Stimulated activated CD4-positive, alpha-beta T cell treated with anti-CD3 and anti-CD28 coated beads, Interleukin-1b, Interleukin-23, amount 100 ng/mL, for 48 hours (primary cell): ENCODE results near the gene C1RL.
"Not testable (repeated sequence)": the region's sequence is repeated elsewhere in the genome, so short reads cannot be mapped to it uniquely, and the experiment has no call there.

Experiments used
- DNase-seq: peaks from one replicate; pipeline ENCODE4 v3.0.0-alpha.2; 2020

Gene C1RL

DNA sequence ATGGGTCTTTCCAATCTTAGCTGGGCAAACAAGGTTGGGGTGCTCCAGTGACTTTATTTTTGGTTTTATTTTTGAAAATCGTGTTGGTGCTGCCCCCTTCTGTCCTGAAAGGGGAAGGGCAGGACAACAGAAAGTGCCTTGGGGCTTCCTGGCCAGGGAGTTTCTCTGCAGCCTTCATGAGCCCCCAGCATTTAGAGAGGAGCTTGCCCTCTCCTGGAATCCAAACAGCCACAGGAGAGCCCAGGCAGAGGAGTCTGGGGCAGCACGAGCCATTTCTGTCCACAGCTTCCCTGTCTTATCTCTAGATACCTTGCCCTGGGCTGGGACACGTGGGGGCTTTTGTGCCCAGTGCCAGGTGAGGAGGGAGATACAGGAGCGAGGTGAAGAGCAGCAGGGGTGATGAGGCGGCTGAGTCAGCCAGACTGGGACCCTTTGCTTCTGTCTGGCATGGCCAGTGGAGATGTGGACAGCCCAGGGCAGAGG is 4.4 kb upstream of the C1RL start:
- DNase-seq, result no peak

DNA sequence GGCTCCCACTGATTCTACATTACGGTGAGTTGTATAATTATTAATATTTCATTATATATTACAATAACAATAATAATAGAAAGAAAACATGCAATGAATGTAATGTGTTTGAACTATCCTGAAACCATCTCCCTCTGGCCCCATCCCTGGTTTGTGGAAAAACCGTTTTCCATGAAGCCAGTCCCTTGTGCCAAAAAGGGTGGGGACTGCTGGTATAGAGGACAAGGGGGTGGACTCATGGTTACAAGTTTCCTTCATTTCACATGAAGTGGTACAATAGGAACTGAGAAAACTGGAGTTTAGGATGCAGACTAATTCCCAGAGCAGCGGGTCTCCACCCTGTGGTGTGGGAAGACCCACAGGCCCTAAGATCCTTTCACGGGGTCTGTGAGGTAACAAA is 3.0 kb upstream of the C1RL start:
- DNase-seq, result no peak

- no peak for DNase-seq
Observed at GRCh38 chr12:7110661-7111060, 1.6 kb upstream of the C1RL start.

DNA sequence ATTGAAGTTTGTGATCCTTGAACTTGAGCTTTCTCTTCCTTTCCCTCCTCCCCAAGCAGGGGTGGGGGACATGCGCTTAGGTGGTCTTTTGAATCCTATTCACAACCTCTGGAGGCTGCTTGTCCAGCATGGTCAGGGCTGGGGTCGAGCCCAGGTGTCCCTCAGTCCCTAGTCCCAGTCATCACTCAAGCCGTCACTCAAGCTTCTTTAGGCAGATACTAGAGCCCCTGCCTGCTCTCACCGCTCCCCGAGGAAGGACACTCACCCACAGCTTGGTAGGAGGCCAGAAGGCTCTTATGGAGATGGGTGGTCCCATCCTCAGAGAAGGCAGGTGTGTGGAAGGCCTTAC is 532 bp upstream of the C1RL start:
- DNase-seq, result no peak

GRCh38 chr12:7108003-7108795 is 815 bp downstream of the C1RL start:
- peak; percentile 84 for DNase-seq

DNA sequence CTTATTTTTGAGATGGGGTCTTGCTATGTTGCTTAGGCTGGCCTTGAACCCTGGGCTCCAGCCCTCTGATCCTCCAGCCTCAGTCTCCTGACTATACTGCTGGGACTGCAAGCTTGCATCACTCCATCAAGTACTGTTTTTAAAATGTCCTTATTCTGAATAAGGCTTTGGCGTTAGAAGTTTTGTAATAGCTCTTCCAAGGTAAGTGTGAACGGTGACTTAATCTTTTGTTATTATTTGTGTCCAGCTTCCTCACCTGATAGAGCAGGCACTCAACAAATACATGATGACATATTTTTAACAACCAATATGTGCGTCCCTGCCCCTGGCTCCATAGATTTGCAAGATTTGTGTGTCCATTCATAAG is 1.4 kb downstream of the C1RL start:
- DNase-seq, result no peak

GRCh38 chr12:7107181-7107580 is 1.8 kb downstream of the C1RL start:
- not testable (repeated sequence) for DNase-seq

DNA sequence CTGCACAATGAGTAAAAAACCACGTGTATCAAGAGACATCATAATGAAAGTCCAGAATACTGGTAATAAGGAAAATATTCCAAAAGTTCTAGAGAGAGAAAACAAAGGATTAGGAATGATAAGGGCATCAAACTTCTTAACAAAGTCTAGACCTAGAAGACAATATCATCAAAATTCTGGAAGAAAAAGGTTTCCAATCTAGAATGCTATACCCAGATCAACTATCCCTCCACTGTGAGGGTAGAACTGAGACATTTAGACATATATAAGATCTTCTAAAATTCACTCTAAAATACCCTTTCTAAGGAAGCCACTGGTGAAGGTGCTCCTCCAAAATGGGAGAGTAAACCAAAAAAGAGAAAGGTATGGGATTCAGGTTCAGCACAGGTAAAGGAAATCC is 2.9 kb downstream of the C1RL start:
- no peak for DNase-seq

DNA sequence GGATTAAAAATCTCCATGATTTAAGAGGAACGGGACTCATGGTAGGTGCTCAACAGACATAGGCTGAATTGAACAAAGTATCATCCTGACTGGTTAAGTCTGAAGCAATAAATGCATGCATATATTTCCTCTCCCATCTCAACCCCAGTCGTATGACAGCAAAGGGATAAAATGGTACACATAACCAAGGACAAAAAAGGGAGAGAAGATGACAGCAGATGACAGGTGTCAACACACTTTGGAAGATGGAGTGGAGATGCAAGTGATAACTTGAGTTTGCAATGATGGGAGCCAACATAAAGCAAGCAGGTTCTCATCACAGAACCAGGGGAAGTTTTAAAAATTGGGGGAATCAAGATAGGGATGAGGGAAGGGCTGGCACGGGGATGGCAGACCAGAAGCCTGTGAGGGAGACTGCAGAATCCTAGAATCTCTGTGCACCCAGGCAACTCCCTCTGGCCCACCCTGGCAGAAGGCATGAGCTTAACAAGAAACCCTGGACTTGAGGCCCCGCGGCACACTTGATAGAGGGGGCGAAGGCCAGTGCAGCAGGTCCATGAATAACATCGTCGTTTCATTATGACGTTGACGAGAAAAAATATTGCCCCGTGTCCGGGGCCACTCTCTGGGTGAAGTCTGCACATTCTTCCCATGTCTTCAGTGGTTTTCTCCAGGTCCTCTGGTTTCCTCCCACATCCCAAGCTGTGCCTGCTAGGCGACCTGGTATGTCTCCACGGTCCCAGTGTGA is 5.0 kb downstream of the C1RL start:
- DNase-seq, result no peak

GRCh38 chr12:7102582-7102981 is 6.4 kb downstream of the C1RL start:
- DNase-seq, result no peak

DNA sequence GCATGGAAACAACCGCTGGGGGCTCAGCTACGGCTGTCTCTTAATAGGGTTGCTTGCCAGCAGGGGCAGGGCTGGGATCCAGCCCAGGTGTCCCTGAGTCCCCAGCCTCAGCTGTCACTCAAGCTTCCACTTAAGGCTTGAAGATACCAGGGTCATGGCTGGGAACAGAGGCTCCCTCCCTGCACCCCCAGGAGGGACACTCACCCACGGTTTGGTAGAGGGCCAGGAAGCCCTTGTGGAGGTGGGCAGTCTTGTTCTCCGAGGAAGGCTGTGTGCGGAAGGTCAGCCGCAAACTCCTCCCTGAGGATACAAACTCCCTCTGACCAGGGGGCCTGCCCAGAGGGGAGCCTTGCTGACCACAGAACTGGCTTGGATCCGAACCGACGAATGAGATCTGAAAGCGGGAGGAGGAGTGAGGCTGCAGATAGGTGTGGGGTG is 7.3 kb downstream of the C1RL start:
- no peak for DNase-seq

DNA sequence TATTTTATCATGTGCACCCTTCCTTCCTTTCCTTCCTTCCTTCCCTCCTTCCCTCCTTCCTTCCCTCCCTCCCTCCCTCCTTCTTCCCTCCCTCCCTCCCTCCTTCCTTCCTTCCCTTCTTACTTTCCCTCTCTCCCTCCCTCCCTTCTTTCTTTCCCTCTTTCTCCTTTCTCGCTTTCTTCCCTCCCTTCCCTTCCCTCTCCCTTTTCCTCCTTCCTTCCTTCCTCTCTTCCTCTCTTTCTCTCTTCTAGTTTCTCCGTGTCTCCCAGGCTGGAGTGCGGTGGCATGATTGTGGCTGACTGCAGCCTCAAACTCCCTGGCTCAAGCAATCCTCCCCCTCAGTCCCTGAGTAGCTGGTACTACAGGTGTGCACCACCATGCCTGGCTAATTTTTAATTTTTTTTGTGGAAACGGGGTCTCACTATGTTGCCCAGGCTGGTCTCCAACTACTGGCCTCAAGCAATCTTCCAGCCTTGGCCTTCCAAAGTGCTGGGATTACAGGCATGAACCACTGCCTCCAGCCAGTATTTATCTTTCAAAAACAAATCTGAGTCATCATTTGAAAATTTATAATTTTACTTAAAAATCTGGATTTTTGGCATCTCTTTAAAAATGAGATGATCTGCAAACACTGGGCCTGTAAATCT is 7.8 kb downstream of the C1RL start:
- DNase-seq, result no peak

DNA sequence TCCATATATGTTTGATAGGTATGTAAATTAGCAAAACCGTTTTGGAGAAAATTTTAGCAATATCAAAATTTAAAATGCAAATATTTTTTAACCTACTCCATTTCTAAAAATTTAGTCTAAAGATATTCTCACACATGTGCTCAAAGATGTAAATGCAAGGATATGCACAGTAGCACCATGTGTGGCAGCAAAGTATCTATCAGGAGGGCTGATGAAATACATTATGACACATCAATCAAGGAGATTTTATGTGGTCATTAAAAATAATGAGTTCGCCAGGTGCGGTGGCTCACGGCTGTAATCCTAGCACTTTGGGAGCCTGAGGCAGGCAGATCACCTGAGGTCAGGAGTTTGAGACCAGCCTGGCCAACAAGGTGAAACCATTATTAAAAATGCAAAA is 8.8 kb downstream of the C1RL start:
- no peak for DNase-seq

GRCh38 chr12:7099290-7099996 is 9.6 kb downstream of the C1RL start:
- DNase-seq, result no peak

GRCh38 chr12:7096979-7097378 is 12.0 kb downstream of the C1RL start:
- no peak for DNase-seq

DNA sequence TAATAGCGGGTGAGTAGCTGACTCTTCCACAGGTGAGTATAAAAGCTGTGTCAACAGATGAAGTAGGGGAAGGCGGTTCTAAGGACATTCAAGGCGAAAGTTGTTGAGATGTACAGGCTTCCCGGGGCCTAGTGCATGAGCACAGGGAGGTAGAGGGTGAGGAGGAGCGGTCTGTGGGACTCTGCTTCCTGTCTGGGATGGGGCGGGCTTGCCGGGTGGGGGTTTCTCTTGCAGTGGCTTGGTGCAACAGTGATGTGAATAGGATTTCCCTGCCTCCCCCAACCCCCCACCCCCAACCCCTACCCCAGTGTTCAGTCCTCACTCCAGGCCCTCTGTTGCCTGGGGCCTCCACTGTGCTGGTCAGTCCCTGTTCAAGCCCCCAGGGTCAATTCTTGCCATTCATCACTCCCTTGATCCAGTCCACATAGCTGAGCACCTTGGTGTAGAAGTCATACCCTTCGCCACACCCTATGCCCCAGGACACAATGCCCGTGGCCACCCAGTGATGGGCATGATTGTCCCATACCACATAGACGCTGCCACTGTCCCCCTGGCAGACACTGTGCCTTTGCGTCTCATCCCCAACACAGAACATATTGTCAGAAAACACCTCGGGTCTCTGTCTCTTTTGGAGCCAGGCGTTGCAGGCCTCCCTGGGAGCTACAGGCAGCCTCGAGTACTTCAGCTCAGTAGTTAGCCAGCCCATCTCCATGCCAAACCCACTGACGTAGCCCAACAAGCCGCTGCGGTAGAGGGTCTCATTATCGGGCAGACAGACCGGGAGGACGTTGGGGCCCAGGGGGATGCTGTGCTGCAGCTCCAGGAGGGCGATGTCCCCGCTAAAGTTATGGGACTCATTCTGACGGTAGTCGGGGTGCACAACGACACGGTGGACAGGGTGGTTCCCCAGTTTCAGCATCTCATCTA is 12.7 kb downstream of the C1RL start:
- no peak for DNase-seq

- no peak for DNase-seq
Observed at GRCh38 chr12:7093892-7094291, 15.1 kb downstream of the C1RL start.

- DNase-seq, result no peak
Observed at GRCh38 chr12:7093486-7093885, 15.5 kb downstream of the C1RL start.

- DNase-seq, result no peak
Observed at GRCh38 chr12:7092986-7093460, 16.0 kb downstream of the C1RL start.

DNA sequence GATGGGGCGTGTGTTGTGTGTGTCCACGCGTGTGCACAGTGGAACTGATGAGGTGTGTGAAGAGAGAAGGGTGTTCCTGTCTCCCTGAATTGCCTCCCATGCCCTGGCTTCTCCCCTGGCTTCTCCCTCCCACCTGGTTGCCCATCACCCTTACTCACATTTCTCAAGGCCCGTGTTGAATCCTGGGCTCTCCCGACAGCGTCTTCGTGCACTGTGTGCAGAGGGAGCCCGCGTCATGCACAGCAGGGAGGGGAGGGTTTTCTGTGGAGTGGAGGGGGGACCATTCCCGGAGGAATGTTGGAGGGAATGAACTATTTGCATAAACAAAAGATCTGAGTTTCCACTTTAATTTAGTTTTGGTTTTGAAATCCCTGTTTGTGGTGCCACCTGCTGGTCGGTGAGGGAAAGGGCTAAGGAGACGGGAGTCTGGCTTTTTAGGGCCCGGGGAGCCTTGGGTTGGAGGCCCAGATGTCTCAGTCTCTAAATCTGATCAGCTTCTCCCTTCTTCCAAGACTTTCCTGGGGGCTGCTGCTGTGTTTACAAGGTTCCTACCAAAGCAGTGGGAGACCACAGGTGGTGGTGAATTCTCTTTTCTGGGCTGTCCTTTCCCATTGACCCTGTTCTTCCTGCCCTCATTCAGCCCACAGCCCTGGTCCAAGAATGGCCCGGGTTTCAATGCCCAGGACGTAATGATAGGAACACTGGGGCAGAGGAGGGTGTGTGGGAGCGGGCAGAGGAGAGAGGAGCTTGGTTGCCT is 16.6 kb downstream of the C1RL start, which contains the start of gene C1R:
TSS of gene C1R (minus strand) at position 217 of the 757 bp plus-strand sequence. CDS start at position 160, 57 bp downstream.
- peak; percentile 63 for DNase-seq

- no peak for DNase-seq
Observed at GRCh38 chr12:7091660-7092228, 17.3 kb downstream of the C1RL start.
